Mucosa of descending colon (tissue), 3 donors: Measurements from ENCODE around the gene MAGI2. TPM values are rescaled to one million over a fixed set of nuclear protein-coding genes. Genes with fewer than 3 reads are reported as not detected.

Experiments
- ATAC-seq: fragments of 200-7000 bp; cut with Tn5 transposase; one replicate; pipeline ENCODE4 v1.9.1; 2020; ENCODE audit warnings: mild to moderate bottlenecking, moderate library complexity
- DNase-seq, 3 donors: peaks; one replicate each; pipeline ENCODE4 v3.0.0-alpha.2; 2020
- H3K36me3 ChIP-seq: fragments of 200-600 bp; one replicate; pipeline ENCODE4 v1.8.0; 2021; ENCODE audit warnings: low read depth, mild to moderate bottlenecking
- H3K4me1 ChIP-seq: fragments of 200-600 bp; one replicate; pipeline ENCODE4 v1.8.0; 2021; ENCODE audit warnings: low read depth, mild to moderate bottlenecking
- H3K4me3 ChIP-seq: fragments of 200-600 bp; one replicate; pipeline ENCODE4 v1.8.0; 2021; ENCODE audit warnings: mild to moderate bottlenecking
- H3K9me3 ChIP-seq: fragments of 200-600 bp; one replicate; pipeline ENCODE4 v1.8.0; 2021; ENCODE audit warnings: mild to moderate bottlenecking
- CTCF ChIP-seq: fragments of 200-600 bp; IDR thresholded peaks from one replicate; pipeline ENCODE4 v1.8.0; 2022; ENCODE audit warnings: antibody characterized with exemption, mild to moderate bottlenecking
- intact Hi-C, 2 donors: fragments of 100-400 bp; cut with DNase I in 1 of 2; cut with micrococcal nuclease in 1 of 2; formaldehyde crosslinking; loops; one replicate each; pipeline versions ENCODE4 v1.11.0 to v1.11.1; 2022; cut with DNase I, micrococcal nuclease
- total RNA-seq, 3 donors: library from RNA; stranded (reverse); fragmentation: NEBNext Ultra II Directional in 2 of 3; extraction: Animal tissue kit (Norgen Biotek cat#: 25700) in 2 of 3; gene quantifications; one replicate each; pipeline versions ENCODE4 v1.2.1 to v1.2.4, GENCODE V29; 2021 to 2023
- donor health status: DM: no; HTN: no; CAD: no; lungs with moderate emphysema.
- donor health status: DM: no; HTN: no; CAD: no.
- donor health status: DM: no; HTN: yes; CAD: no.

MAGI2 gene
- total RNA-seq, 3 donors from 2014 or later, result 1.9 to 14.5 (median 2.7) TPM

DNA sequence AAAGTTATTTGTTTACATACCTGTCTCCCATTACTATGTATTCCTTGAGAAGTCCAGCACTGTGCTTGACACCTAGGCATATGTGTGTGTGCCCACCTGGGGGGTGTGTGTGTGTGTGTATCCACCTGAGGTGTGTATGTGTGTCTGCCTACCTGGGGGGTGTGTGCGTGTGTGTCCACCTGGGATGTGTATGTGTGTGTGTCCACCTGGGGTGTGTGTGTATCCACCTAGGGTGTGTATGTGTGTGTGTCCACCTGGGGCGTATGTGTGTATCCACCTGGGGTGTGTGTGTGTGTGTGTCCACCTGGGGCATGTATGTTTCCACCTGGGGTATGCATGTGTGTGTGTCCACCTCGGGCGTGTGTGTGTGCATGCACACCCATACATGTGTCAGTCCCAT is 1051.4 kb downstream of the MAGI2 start:
- Histone ChIP-seq H3K4me3 (no peak overlapping the region), H3K4me1 (no peaks in the 10 kb centered on the region), H3K36me3 (no peaks in the 10 kb centered on the region), H3K9me3 (no peaks in the 10 kb centered on the region)
- ATAC-seq (no peak), DNase-seq (no peak)
- no peak for TF ChIP-seq CTCF
- intact Hi-C loops, result no loop called here

DNA sequence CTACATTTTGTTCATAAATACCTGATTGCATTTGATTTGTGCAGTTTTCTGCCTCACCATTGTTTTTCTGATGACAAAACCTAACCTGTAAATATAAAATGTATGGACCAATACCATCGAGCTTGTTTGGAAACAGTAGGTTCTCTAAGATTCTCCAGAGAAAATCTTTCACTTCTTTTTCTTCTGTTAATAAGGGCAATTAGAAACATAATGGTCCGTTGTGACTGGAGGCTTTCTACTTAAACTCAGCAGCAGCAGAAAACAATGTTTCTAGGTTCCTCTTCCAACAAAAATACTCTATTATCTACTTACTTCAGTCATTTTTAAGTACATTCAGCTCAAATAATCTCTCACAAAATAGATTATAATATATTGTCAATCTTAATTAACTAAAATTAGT is 1053.4 kb downstream of the MAGI2 start:
- TF ChIP-seq CTCF, result no peak
- intact Hi-C loops, result no loop called here

GRCh38 chr7:78399033-78399769 is 1054.3 kb downstream of the MAGI2 start:
- Histone ChIP-seq H3K36me3 (no peaks in the 10 kb centered on the region), H3K4me1 (no peaks in the 10 kb centered on the region), H3K4me3 (no peak overlapping the region), H3K9me3 (no peaks in the 10 kb centered on the region)
- ATAC-seq (no peak), DNase-seq (no peak)
- no peak for TF ChIP-seq CTCF
- intact Hi-C loops, result no loop called here

More for the DNA sequence above, 1053.4 kb downstream of the MAGI2 start:
- Histone ChIP-seq H3K4me1 (no peaks in the 10 kb centered on the region), H3K9me3 (no peaks in the 10 kb centered on the region), H3K36me3 (no peaks in the 10 kb centered on the region), H3K4me3 (no peak overlapping the region)
- DNase-seq (no peak), ATAC-seq (no peak)

GRCh38 chr7:78398576-78398975 is 1054.9 kb downstream of the MAGI2 start:
- DNase-seq, result no peak
- Histone ChIP-seq H3K4me3 (no peak overlapping the region), H3K4me1 (no peaks in the 10 kb centered on the region), H3K36me3 (no peaks in the 10 kb centered on the region), H3K9me3 (no peaks in the 10 kb centered on the region)
- no peak for TF ChIP-seq CTCF
- intact Hi-C loops, result no loop called here
- ATAC-seq, result no peak

- ATAC-seq (no peak), DNase-seq (no peak)
- Histone ChIP-seq H3K9me3 (no peaks in the 10 kb centered on the region), H3K4me3 (no peak overlapping the region), H3K4me1 (no peaks in the 10 kb centered on the region), H3K36me3 (no peaks in the 10 kb centered on the region)
- no peak for TF ChIP-seq CTCF
- intact Hi-C loops, result no loop called here
These were observed 1055.4 kb downstream of the MAGI2 start for GRCh38 chr7:78398081-78398480.
